Stimulated activated CD4-positive, alpha-beta T cell treated with anti-CD3 and anti-CD28 coated beads, TNF-alpha, amount 100 ng/mL, for 1 hour (primary cell): ENCODE results near the gene PRDM11.

ENCODE experiments used
- DNase-seq, 3 donors: peaks; one replicate each; pipeline ENCODE4 v3.0.0-alpha.2; 2020; ENCODE audit warnings: low read depth in 3 of 3, low spot score in 1 of 3

Gene PRDM11

DNA sequence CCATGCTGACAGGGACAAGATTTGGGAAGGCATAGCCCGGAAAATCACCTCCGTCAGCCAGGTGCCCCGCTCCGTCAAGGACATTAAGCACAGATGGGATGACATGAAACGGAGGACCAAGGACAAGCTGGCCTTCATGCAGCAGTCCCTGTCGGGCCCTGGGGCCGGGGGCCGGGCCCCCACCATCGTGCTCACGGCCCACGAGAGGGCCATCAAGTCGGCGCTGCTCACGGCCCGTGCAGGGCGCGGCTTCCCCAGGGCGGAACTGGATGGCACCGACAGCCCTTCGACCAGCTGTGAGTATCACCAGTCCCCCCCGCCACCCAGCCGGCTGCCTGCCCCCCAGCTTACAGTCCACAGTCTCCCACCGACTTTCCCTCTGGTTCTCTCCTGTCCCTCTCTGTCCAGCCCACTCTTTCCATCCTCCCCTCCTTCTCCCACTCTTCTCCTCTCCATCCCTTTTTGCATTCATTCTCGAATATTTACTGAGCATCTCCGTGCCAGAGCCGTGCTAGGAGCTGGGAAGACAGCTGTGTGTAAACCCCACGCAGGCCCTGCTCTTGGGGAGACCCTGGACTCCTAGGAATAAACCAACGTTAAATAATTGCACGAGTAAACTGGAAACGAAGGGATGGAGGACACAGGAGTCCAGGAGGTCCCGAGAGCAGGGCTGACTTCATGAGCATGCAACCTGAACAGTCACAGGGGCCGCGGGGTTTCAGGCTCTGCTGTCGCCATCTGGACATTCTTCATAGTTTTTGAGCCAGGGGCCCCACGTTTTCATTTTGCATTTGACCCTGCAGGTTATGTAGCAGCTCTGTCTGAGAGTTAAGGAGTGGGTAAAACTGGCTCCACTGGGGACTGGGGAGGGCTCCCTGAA is 62.8 kb downstream of the PRDM11 start:
- no peak for DNase-seq

DNA sequence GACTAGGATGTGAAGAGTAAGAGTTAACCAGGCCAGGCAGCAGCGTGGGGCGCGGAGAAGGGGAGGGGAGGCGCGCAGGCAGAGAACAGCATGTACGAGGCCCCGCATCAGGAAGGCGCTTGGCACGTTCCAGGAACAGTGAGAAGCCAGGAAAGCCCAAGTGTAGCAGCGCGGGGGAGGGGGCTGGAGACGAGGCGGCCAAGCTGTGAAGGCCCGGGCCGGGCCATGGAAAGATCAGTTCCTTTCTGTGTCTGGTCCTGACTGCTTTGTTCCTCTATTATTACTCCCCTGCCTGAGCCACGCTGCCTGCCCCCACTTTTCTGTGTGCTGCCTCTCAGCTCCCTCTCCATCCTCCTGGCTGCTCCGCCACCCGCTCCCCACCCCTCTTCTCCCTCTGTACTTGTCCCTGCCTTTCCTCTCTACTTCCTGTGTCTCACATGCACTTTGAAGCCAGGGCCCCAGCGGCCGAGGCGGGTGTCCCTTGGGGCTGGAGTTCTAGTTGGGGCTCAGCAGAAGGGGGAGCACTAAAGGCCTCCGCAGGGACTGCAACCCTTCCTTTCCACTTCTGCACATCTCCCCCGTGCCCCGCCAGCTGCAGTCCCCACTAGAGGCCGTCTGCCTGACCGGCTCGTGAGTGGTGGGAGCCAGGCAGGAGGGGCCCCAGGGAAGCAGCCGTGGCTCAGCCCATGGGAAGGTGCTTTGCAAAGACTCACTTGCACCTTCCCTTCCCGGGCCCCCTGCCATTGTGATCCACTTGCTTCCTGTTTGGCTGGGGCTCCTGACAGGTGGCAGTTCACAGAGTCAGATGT is 63.7 kb downstream of the PRDM11 start:
- DNase-seq = no peak

DNA sequence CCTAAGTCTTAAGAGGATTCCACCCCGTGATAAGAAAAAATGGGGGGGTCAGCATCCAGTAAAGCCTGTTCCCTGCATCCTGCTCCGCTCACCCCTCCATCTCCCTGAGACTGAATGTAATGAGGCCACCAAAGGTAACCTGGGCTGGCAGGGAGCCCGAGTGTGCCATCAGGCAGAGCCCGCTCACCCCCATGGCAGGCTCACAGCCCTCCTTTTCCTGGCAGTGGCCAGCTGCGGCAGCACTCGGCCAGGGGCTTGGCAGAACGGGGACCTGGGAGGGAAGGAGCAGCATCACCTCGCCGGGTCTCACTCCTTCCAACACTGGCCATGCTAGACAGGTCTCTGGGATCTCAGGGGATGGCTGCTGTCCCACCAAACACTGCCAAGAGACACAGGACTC is 64.4 kb downstream of the PRDM11 start:
- DNase-seq = no peak

DNA sequence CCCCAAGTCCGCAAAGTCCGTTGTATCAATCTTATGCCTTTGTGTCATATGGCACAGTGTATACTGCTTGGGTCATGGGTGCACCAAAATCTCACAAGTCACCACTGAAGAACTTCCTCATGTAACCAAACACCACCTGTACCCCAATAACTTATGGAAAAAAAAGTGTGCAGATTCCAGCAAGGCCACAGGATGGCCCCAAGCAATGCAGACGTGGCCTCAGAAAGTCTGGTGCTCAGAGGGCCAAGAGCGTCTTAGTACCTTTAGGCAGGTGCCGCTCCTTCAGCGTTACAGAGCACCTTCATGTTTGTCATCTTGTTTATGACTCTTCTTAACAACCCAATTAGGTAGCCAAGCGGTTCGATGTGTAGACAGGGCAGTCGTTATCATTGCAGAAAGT is 65.3 kb downstream of the PRDM11 start:
- no peak for DNase-seq

DNA sequence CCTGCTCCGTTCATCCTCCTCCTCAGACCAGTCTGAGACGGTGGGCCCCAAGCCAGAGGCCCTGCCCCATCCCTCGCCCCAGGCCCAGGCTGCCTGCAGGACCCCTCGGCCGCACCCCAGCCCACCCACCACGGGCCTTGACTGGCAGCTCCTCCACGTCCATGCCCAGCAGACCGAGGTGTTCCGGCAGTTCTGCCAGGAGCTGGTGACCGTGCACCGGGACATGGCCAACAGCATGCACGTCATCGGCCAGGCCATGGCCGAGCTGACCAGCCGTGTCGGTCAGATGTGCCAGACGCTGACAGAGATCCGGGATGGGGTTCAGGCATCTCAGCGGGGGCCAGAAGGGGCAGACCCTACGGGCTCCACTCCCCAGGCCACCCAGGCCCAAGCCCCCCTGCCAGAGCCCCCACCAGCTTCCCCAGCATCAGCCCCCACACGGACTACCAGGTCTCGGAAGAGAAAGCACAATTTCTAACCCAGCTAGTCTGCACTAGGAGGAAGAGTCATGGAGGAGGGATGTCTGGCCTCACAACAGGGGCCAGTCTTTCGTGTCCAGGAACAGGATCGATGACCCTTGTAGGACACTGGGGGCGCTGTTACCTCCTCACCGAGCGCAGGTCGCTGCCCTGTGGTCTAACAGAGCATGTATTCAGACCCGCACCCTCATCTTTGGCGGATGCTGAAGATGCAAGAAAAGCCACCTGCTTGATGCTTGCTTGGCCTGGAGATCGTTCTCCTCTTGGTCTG is 66.3 kb downstream of the PRDM11 start:
- no peak for DNase-seq

DNA sequence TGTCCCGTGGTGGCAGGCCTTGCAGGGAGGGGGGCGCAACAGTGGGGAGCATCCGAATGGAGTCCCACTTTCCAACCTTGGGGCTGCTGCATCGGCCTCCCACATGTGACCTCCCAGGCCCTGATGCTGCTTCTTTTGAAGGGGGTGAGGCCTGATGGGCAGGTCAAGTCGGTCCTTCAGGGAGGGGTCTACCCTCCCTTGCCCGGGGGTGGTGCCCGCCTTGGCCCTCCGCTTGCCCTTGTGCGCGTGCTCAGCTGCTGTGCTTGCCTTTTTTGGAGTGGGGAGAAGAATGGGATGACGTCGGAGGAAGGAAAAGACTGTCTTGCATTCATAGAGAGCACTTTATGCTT is 66.9 kb downstream of the PRDM11 start:
- DNase-seq = no peak

DNA sequence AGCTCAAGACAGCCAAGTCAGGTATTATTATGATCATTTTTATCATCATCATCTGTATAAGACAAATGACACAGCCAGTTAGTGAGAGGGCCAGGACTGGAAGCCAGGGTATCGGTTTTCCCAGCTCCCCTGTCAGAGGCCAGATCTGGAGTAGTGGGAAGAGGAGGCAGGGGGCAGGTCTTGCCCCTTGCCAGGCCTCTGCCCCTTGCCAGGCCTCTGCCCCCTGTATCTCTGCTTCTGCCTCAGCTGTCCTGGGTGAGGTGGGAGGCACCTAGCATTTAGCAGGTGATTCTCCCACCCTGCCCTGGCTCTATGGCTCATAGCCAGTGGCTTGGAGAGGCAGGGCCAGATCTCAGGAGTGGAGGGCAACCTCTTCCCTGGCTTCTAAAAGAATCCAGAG is 67.3 kb downstream of the PRDM11 start:
- no peak for DNase-seq

DNA sequence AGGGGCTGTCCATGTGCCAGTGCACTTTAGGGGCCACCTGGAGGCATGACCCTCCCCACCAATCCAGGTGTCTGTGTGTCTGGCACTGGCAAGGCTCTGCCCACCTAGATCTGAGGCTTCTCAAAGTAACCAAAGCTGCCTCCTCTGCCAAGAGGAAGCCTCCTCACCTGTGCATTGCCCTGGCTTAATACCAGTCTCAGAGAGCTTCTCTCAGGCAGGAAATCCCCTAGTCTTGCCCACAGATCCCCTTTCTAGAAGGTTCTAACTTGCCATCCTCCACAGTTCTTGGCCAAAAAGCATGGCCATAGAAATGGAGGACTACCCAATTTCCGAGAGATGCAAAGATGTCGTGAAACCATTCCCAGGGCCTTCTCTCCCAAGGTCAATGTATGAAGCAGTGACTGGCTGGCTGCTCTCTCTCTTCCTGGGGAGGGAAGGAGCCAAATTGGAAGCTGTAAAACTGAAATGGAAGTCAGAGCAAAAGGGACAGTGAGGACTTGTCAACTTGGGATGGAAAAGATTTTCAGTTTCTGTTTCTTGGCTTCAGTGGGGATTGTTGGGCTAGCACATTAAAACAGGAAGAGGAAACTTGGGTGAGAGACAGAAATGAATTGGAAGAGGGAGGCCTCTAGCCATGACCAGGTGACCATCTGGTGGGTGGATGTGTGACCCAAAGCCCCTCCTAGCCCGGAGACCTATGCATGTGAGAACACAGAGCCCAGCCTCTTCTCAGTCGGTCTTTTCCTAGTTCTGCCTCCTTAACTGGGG is 68.8 kb downstream of the PRDM11 start:
- DNase-seq = no peak

DNA sequence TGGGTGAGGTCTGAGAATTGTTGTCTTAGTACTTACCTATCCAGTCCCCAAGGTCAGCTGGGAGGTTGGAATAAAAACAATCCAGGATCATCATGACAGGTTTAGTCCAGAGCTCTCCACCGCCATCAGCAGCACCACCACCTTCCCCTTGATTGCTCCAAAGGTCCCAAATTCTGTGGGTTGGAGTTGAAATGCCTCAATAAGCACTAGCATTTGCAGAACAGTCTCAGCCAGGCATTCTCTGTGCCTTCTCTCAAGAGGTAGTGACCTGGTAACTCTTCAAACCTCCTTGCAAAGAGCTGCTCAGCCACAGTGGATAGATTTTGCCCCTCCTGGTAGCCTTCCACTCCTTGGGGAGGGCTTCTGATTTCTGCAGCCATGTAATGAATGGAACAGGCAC is 69.6 kb downstream of the PRDM11 start:
- no peak for DNase-seq

DNA sequence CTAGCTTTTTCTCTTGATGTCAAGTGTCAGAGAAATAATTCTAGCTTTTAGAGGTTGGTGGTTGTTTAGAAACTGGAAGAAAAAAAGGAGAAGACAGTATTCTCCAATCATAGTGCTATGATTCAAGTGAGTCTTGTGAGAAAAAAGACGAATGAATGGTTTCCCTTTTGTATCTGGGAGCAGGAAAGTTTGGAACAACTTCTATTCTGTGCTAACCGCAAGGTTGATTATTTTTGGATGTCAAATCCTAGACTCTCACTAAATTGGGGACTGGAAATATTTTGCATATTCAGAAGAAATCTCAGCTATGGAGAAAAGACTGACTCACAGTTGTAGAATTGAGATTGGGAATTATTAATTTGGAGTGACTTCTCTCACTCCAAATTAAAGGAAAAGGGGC is 70.5 kb downstream of the PRDM11 start:
- no peak for DNase-seq

DNA sequence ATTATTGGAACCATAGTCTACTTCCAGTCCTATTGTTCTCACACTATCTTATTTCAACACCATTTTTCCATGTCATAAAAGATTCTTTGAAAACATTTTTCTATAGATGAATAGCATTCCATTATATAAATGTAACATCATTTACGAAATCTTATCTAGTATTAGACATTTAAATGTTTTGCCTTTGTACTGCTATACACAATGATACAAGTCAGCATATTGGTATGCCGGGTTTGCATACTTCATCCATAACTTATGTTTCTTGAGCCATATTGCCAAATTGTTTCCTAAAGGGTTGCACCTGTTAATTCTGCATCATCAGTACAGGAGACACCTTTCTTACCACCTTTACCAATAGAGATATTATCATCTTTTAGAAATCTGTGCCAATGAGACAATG is 71.6 kb downstream of the PRDM11 start:
- DNase-seq = no peak

DNA sequence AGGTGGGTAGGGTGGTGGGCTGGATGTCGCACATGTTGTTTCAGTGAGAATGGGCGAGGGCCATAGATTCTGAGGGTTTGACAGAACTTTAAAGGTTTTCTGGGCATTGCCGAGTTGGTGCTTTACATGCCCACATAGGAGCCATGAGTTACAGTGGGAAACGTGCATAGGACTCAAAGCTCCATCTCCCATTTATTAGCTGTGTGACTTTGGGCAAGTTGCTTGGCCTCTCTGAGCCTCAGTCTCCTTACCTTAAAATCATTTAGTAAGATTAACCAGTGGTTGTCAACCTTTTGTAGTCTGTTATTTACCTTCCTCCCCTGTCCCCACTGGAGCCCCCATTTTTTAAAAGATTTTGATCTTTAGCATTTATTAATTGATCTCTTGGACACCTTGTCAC is 72.3 kb downstream of the PRDM11 start:
- DNase-seq = no peak

DNA sequence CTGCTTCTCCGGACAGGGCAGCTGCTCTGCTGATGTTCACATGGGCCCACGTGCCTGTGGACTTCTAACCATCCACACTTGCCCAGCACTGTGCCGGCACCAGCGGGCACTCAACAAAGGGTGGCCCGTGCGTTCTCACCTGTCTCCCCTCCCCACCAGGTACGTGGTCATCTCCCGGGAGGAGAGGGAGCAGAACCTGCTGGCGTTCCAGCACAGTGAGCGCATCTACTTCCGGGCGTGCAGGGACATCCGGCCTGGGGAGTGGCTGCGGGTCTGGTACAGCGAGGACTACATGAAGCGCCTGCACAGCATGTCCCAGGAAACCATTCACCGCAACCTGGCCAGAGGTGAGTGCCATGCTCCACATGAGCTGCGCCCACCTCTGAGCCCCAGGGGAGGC is 73.0 kb downstream of the PRDM11 start:
- DNase-seq = no peak

DNA sequence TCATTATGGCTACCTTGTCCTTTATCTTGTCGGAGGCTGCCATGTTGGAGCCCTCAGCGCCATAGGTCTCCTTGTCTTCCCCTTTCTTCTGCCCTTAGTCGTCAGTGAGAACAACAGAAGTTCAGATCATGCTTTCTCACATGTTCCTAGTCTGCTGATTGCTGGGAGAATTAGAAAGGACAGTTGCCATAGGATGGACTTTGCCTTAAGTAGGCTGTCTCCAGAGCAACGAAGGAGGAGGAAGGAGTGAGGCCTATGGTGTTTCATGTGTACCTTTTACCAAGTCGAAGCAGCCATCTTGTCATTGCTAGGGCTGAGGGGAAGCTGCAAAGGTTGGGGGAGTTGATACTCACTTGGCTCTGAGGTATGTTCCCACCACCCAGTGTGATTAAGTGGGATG is 77.1 kb downstream of the PRDM11 start:
- no peak for DNase-seq

DNA sequence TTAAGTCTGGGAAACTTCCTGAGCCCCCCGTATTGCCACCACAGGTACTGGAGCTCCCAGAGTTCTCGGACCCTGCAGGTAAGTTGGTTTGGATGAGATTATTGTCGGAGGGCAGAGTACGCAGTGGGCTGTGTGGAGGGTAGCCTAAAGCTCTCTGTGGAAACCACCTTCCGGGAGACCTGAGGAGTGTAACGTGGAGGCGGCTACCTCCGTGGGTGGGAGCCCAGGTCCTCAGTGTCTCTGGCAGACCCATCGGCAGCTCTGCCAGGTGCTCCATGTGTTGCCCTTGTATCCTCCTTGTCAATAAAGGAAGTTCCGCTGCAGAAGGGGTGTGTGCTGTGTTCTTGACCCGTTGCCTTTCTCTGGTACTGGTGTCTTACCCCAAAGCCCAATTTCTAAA is 78.3 kb downstream of the PRDM11 start:
- no peak for DNase-seq

DNA sequence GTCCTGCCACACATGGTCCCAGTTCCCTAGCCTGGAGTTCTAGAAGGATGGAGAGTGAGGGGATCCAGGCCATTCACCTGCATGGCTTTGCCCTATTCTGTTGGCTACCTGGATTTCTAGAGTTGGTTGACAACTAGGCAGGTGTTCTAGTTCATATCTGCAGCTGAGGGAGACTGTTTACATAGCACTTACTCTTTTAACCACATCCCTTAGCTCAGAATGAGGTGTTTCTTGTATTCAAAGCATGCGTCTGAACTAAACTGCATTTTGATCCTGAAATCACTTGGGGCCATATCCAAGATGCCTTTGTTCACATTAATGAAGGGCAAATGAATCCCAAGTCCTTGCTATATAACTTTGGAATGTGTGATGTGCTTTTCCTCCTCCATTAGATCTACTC is 78.8 kb downstream of the PRDM11 start:
- no peak for DNase-seq

DNA sequence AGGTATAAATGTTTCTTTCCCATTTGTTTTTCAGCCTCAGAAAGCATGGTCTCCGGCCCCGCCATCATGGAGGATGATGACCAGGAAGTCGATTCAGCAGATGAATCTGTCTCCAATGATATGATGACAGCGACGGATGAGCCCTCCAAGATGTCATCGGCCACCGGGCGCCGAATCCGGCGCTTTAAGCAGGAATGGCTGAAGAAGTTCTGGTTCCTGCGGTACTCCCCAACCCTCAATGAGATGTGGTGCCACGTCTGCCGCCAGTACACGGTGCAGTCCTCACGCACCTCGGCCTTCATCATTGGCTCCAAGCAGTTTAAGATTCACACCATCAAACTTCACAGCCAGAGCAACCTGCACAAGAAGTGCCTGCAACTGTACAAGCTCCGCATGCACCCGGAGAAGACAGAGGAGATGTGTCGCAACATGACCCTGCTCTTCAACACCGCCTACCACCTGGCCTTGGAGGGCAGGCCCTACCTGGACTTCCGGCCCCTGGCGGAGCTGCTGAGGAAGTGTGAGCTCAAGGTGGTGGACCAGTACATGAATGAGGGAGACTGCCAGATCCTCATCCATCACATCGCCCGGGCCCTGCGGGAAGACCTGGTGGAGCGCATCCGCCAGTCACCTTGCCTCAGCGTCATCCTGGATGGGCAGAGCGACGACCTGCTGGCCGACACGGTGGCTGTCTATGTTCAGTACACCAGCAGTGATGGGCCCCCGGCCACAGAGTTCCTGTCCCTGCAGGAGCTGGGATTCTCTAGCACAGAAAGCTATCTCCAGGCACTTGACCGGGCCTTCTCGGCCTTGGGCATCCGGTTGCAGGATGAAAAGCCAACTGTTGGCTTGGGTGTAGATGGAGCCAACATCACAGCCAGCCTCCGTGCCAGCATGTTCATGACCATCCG is 79.8 kb downstream of the PRDM11 start:
- no peak for DNase-seq

DNA sequence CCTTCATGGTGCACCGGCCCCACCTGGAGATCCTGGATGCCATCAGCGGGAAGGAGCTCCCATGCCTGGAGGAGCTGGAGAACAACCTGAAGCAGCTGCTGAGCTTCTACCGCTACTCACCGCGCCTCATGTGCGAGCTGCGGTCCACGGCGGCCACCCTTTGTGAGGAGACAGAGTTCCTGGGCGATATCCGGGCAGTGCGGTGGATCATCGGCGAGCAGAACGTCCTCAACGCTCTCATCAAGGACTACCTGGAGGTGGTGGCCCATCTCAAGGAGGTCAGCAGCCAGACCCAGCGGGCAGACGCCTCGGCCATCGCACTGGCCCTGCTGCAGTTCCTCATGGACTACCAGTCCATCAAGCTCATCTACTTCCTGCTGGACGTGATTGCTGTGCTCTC is 80.5 kb downstream of the PRDM11 start:
- DNase-seq = no peak

DNA sequence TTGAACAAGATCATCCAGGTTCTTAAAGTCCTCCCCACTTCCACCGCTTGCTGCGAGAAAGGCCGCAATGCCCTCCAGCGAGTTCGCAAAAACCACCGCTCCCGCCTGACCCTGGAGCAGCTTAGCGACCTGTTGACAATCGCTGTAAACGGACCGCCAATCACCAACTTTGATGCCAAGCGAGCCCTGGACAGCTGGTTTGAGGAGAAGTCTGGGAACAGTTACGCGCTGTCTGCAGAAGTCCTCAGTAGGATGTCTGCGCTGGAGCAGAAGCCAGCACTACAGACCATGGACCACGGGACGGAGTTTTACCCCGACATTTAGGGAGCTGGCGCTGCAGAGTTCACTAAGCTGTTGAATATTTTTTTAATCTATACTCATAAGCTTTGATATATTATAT is 81.4 kb downstream of the PRDM11 start:
- DNase-seq = no peak

DNA sequence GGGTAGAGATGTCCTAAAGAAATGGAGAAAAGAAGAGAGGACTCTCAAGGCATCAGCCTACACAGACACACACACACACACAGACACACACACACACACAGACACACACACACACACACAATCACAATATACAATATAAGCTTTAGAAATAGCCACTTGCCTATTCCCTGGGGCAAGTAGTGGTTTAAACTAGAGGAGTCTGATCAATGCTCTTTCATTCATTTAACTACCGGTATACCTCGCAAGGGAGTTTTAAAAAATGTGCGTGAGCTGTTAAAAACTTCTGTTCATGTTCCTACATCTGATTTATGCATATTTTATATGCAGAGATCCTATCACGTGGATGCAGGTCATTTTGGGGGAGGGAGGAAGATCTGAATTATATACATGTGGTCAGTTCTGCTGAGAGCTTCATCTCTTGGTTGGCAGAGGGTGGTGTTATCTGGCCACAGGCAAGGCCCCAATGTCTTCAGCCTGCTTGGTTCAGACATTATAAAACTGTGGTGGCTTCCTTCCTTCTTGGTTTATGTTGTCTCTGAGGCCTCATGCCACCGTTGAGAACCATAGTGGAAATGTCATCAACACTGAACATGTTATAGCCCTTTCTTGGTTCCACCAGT is 83.1 kb downstream of the PRDM11 start:
- DNase-seq = no peak
